GM21619 (cell line): ENCODE data around the gene MTHFD2L.
"Not testable (repeated sequence)": the region's sequence is repeated elsewhere in the genome, so short reads cannot be mapped to it uniquely, and the experiment has no call there.

Experiments used
- ATAC-seq: cut with Tn5 transposase; IDR thresholded peaks from one replicate; pipeline ENCODE4 v1.9.1; 2021; ENCODE audit not compliant: unreplicated experiment

MTHFD2L gene

GRCh38 chr4:74181219-74181618, 23.3 kb downstream of the MTHFD2L start:
- no peak for ATAC-seq

DNA sequence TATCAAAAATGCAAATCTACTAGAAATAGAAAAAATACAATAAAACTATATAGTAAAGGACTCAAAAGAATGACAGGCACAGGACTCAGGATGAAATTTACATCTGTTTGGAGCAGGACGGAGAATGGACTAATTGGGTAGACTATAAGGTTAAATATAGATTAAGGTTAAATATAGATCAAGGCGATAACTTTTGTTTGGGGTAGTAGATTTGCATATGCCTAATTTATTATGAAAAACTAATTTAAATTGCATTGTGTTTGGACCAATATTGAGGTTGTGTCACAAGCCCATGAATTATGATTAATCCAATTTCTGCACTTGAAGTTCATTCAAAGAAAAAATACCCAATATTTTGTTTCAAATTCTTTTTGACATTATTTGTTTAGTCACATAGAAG, 31.0 kb downstream of the MTHFD2L start:
- ATAC-seq = no peak

- ATAC-seq = peak; percentile 64
Observed at GRCh38 chr4:74189331-74190043, 31.6 kb downstream of the MTHFD2L start.

GRCh38 chr4:74190332-74190731, 32.4 kb downstream of the MTHFD2L start:
- no peak for ATAC-seq

DNA sequence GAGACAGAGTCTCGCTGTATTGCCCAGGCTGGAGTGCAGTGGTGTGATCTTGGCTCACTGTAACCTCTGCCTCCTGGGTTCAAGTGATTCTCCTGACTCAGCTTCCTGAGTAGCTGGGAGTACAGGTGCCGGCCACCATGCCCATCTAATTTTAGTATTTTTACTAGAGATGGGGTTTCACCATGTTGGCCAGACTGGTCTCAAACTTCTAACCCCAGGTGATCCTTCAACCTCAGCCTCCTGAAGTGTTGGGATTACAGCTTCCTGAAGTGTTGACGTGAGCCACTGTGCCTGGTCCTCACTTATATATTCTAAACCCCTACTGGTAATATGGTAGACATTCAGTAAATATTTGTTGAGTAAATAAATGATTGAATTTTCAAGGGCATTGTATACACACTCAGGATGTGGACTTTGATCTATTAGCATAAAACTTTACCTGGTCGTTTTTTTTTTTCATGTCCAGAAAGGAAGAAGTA, 33.0 kb downstream of the MTHFD2L start:
- no peak for ATAC-seq

- no peak for ATAC-seq
Observed at GRCh38 chr4:74197080-74197479, 39.2 kb downstream of the MTHFD2L start.

- ATAC-seq = no peak
Observed at GRCh38 chr4:74202062-74202586, 44.2 kb downstream of the MTHFD2L start.

DNA sequence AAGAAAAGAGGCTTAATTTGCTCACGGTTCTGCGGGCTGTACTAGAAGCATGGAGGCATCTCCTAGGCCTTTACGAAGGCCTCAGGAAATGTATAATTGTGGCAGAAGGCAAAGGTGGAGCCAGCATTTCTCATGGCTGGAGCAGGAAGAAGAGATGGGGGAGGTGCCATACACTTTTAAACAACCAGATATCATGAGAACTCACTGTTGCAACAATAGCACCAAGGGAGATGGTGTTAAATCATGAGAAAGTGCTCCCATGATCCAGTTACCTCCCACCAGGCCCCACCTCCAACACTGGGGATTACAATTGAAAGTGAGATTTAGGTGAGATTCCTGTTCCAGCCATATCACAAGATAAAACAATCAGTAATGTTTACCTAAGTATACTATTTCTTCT, 45.5 kb downstream of the MTHFD2L start:
- ATAC-seq = no peak

GRCh38 chr4:74205046-74205445, 47.1 kb downstream of the MTHFD2L start:
- ATAC-seq = no peak

DNA sequence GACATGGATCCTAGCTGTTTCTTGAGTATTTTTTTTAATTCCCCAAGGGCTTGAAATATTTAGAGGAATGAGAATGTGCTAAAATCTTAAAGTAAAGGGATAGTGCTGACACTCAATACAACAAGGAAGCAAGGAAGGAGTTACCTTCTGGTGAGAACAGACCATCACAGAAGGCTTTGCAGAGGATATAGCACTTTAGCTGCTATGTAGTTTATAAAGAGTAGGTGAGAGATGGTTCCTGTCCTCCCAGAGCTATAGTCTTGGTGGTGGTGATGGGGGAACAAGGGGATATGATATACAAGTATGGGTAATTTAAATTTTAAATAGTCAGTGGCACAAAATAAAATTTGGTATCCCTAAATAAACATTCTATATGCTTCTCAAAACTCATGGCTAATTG, 47.6 kb downstream of the MTHFD2L start:
- no peak for ATAC-seq

DNA sequence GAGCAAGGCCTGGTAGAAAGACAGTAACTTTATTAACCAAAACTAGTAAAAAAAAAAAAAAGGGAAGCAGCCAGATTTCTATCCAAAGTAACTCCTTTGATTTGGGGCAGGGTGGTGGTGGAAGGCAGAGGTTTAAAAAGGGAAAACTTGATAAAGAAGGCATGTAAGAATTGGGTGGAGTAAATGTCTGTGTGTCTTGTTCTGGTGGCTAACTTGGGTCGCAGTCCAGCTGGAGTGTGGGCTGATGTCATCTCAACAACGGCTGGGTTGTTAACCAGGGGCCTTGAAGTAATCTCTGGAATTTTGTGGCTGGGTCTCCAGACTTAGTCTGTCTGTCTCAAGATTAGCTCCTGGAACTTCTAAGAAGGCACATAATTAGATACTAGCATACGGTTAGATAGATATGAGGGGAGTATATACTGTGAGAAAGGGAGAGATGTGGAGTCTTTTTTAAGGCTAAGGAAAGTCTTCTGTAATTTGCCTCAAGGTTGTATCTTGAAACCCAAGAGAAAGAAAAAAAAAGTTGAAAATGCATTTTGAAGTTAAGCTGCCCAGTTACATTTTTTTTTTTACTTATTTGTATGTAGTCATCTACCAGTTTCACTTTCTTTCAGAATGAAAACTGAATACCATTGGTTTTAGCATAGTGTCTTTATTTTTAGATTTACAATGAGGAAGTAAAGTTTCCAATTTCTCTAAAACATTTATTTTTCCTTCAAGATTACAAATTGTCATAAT, 48.3 kb downstream of the MTHFD2L start:
- ATAC-seq = peak; percentile 83

- ATAC-seq = not testable (repeated sequence)
Observed at GRCh38 chr4:74214457-74215159, 56.7 kb downstream of the MTHFD2L start.

DNA sequence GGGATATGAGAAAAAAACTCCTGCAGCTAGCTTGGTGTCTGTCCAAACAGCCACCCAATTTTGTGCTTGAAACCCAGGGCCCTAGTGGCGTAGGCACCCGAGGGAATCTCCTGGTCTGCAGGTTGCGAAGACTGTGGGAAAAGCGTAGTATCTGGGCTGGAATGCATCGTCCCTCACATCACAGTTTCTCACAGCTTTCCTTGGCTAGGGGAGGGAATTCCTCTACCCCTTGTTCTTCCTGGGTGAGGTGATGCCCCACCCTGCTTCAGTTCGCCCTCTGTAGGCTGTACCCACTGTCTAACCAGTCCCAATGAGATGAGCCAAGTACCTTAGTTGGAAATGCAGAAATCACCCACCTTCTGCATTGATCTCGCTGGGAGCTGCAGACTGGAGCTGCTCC, 57.3 kb downstream of the MTHFD2L start:
- ATAC-seq = not testable (repeated sequence)

GRCh38 chr4:74217365-74217764, 59.4 kb downstream of the MTHFD2L start:
- ATAC-seq = no peak

- ATAC-seq = no peak
Observed at GRCh38 chr4:74218201-74218600, 60.3 kb downstream of the MTHFD2L start.

GRCh38 chr4:74219240-74219639, 61.3 kb downstream of the MTHFD2L start:
- no peak for ATAC-seq

GRCh38 chr4:74223098-74223497, 65.2 kb downstream of the MTHFD2L start:
- no peak for ATAC-seq

- no peak for ATAC-seq
Observed at GRCh38 chr4:74223801-74224200, 65.9 kb downstream of the MTHFD2L start.

DNA sequence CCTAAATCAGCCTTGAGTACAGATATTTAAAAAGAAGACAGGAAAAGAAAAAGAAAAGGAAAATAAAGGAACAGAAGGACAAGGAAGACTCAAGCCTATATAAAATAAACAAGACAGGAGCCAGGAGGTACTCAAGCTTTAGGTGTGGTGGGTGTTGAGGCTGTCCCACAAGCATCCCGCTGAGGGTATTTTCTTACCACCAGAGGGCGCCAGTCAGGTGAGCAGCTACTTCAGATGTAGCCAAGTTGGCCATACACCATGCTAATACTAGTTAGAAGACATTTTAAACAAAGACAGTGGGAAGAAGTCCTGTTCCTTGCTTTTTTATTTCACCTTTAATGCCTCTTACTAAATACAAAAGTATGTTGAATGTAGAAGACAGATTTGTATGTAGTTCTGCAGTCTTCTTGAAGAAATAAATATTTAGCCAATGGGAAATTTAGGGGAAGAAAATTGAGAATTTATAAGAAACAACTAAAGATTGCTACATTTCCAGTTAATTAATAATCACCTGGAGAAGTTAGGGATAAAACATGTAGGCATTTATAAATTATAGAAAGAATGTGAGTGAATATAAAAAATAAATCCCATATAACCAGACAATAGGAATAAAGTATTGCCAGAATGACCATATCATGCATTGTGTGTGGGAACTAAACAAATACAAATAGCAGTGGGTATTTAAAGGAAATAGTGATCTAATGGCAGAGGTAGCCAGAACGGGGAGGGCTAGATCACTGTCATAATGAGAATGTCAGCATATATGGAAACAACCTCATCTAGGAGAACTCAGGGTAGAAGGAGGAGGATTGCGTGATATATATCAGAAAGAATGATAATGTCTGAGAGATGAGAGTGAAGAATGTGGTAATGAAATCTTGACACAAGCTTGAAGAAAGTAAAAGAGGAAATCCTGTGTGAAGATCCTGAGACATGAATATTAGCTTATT, 71.0 kb downstream of the MTHFD2L start:
- ATAC-seq = peak; percentile 90

GRCh38 chr4:74230902-74231499, 73.1 kb downstream of the MTHFD2L start:
- peak; percentile 63 for ATAC-seq
